DOHH2 (cell line): Measurements from ENCODE around the gene GDAP2.

Source experiments
- H3F3A ChIP-seq: fragments of 200-600 bp; sonication (generic), shearing (Covaris generic); 2 replicates; pipeline ENCODE4 v1.6.0; 2016; ENCODE audit warnings: antibody characterized with exemption, mild to moderate bottlenecking; ENCODE audit not compliant: control insufficient read depth, insufficient read depth
- H3K27ac ChIP-seq: fragments of 200-600 bp; sonication (generic); 2 replicates; pipeline ENCODE4 v1.5.1; 2014; ENCODE audit warnings: low read depth, mild to moderate bottlenecking, low read length, moderate library complexity
- H3K27me3 ChIP-seq: fragments of 200-600 bp; sonication (generic); 2 replicates; pipeline ENCODE4 v1.6.1; 2014; ENCODE audit warnings: mild to moderate bottlenecking, low read length, mixed read lengths; ENCODE audit not compliant: control insufficient read depth
- H3K36me3 ChIP-seq: fragments of 200-600 bp; sonication (generic); 2 replicates; pipeline ENCODE4 v1.6.1; 2014; ENCODE audit warnings: mild to moderate bottlenecking, low read length, moderate library complexity, mixed read lengths; ENCODE audit not compliant: control insufficient read depth
- H3K4me1 ChIP-seq: fragments of 200-600 bp; sonication (generic); 2 replicates; pipeline ENCODE4 v1.6.1; 2014; ENCODE audit warnings: mild to moderate bottlenecking, low read length, mixed read lengths; ENCODE audit not compliant: control insufficient read depth
- H3K4me2 ChIP-seq: fragments of 200-600 bp; sonication (generic); 2 replicates; pipeline ENCODE4 v1.6.0; 2014; ENCODE audit warnings: mild to moderate bottlenecking, low read length, moderate library complexity
- H3K4me3 ChIP-seq: fragments of 200-600 bp; sonication (generic); 2 replicates; pipeline ENCODE4 v1.5.1; 2014; ENCODE audit warnings: mild to moderate bottlenecking, low read length, mixed read lengths
- H3K79me2 ChIP-seq: fragments of 200-600 bp; sonication (generic); 2 replicates; pipeline ENCODE4 v1.6.1; 2014; ENCODE audit warnings: mild to moderate bottlenecking, low read length, mixed read lengths; ENCODE audit not compliant: control insufficient read depth
- H3K9me2 ChIP-seq: fragments of 200-600 bp; sonication (generic); replicated peaks from 2 replicates; pipeline ENCODE4 v1.6.1; 2014; ENCODE audit warnings: mild to moderate bottlenecking, low read length, mixed read lengths; ENCODE audit not compliant: control insufficient read depth
- H3K9me3 ChIP-seq: fragments of 200-600 bp; sonication (generic); 2 replicates; pipeline ENCODE4 v1.6.1; 2014; ENCODE audit warnings: antibody characterized with exemption, low read length, mixed read lengths; ENCODE audit not compliant: control insufficient read depth, insufficient read depth
- H4K20me1 ChIP-seq: fragments of 200-600 bp; sonication (generic); 2 replicates; pipeline ENCODE4 v1.6.0; 2014; ENCODE audit warnings: low read depth, mild to moderate bottlenecking, antibody characterized with exemption, low read length, moderate library complexity; ENCODE audit not compliant: control insufficient read depth, insufficient read depth
- CTCF ChIP-seq: fragments of 200-600 bp; sonication (generic); IDR thresholded peaks from one replicate; pipeline ENCODE4 v1.5.1; 2014; ENCODE audit warnings: antibody characterized with exemption, mild to moderate bottlenecking, low read depth, low read length; ENCODE audit not compliant: poor library complexity, severe bottlenecking
- EZH2phosphoT487 ChIP-seq: fragments of 200-600 bp; sonication (generic); IDR thresholded peaks from 2 replicates; pipeline ENCODE4 v1.6.1; 2017; ENCODE audit warnings: borderline replicate concordance, mild to moderate bottlenecking, antibody characterized with exemption, low read length, moderate library complexity, mixed read lengths

The GDAP2 gene

DNA sequence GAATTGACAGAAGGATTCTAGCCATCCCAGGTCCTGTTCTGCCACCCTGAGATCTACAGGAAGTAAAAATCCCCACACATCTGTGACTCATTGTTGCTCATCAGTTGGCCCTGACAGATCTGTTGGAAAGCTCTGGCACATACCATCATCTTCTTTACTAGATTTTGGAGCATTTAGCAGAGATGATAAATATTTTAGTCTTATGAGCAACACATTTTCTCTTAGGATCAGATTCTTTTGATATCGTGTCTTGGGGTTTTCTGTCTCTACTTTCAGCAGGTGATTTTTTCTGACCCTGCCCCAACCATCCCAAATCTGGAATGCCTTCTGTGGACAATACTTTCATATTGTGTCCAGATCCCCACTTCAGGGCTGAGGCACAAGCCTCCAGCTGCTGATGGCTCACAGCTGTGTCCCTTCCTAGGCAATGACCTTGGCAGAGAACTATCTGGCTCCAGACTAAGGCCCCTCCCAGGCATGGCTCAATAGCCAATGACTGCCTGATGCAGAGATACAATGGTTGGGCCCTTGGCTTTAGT, 102.8 kb downstream of the GDAP2 start:
- Histone ChIP-seq H3K4me3 (no peak overlapping the region), H3K4me2 (no peak overlapping the region), H3K79me2 (no peaks in the 10 kb centered on the region), H3K4me1 (no peaks in the 10 kb centered on the region), H3K9me3 (peaks cover 6% of the 10 kb centered on the region), H3K9me2 (no peaks in the 10 kb centered on the region; the same call in 1 of the 2 replicates), H3K36me3 (no peaks in the 10 kb centered on the region), H4K20me1 (no peaks in the 10 kb centered on the region), H3F3A (no peaks in the 10 kb centered on the region), H3K27ac (no peak overlapping the region), H3K27me3 (no peaks in the 10 kb centered on the region)
- TF ChIP-seq EZH2phosphoT487 (no peak), CTCF (no peak)

DNA sequence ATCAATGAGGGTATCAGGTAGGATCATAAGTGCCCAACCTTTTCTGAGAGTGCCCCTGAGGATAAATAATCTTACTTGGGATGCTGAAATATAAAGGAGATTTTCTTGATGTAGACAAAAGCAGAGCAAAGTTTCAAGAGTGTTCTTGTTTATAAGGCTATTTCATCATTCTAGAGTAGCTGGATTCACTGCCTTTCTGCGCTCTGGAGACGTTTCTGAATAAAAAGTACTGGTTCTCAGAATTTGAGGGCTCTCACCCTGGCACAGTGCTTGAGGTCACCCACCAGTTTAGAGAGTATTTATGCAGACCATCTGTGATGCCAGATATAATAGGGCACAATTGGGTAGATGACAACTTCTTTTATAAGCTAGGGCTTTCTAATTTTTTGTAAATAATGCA, 103.3 kb downstream of the GDAP2 start:
- no peak overlapping the region for H3K4me2 ChIP-seq
- H3K4me1 ChIP-seq: no peaks in the 10 kb centered on the region

DNA sequence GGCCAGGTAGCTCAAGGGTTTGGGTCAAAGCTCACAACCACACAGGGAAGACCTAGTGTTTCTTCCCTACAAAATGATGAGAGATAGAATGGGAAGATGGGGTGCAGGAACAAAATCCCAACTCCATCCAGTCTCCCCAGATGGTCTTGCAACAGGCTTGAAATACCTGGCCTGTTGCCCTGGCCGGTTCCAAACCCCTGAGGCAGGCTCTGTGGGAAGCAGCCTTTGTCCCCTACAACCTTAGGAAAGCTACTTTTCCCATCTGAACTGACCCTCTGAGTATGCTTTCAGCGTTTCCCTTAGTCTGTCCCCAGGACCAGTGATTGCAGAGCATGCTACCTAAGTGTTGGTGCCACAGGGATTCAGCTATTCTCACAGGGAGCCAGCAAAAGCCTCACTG, 104.0 kb downstream of the GDAP2 start:
- Histone ChIP-seq H3K4me1 (no peaks in the 10 kb centered on the region), H4K20me1 (no peaks in the 10 kb centered on the region), H3K27me3 (no peaks in the 10 kb centered on the region), H3F3A (no peaks in the 10 kb centered on the region), H3K4me2 (no peak overlapping the region), H3K9me2 (no peaks in the 10 kb centered on the region; the same call in 1 of the 2 replicates), H3K79me2 (no peaks in the 10 kb centered on the region), H3K27ac (no peak overlapping the region), H3K9me3 (peaks cover 9% of the 10 kb centered on the region), H3K36me3 (no peaks in the 10 kb centered on the region), H3K4me3 (no peak overlapping the region)
- TF ChIP-seq EZH2phosphoT487 (no peak), CTCF (no peak)

More for the DNA sequence above, 103.3 kb downstream of the GDAP2 start:
- Histone ChIP-seq H3F3A (no peaks in the 10 kb centered on the region), H3K79me2 (no peaks in the 10 kb centered on the region), H3K9me2 (no peaks in the 10 kb centered on the region; the same call in 1 of the 2 replicates), H3K27ac (no peak overlapping the region), H4K20me1 (no peaks in the 10 kb centered on the region), H3K27me3 (no peaks in the 10 kb centered on the region), H3K4me3 (no peak overlapping the region), H3K9me3 (peaks cover 9% of the 10 kb centered on the region), H3K36me3 (no peaks in the 10 kb centered on the region)
- TF ChIP-seq EZH2phosphoT487: no peak
- TF ChIP-seq CTCF: no peak

GRCh38 chr1:117824616-117825015, 104.8 kb downstream of the GDAP2 start:
- H3K4me3 ChIP-seq: no peak overlapping the region
- H3K9me2 ChIP-seq: no peaks in the 10 kb centered on the region; the same call in 1 of the 2 replicates
- H3F3A ChIP-seq: no peaks in the 10 kb centered on the region
- no peaks in the 10 kb centered on the region for H4K20me1 ChIP-seq
- H3K9me3 ChIP-seq: peaks cover 9% of the 10 kb centered on the region; the same call in 1 of the 2 replicates
- no peak overlapping the region for H3K4me2 ChIP-seq
- TF ChIP-seq EZH2phosphoT487: no peak
- no peak for TF ChIP-seq CTCF
- H3K36me3 ChIP-seq: no peaks in the 10 kb centered on the region
- no peak overlapping the region for H3K27ac ChIP-seq
- H3K27me3 ChIP-seq: no peaks in the 10 kb centered on the region
- H3K4me1 ChIP-seq: no peaks in the 10 kb centered on the region
- no peaks in the 10 kb centered on the region for H3K79me2 ChIP-seq
